ENCODE results near the gene SP100.

- TF ChIP-seq MAX (IDR thresholded peaks at IDR 0.05): no peak
- TF ChIP-seq EP300 (IDR thresholded peaks at IDR 0.05; ENCODE audit: borderline replicate concordance): no peak
- TF ChIP-seq TEAD4 (IDR thresholded peaks at IDR 0.05): no peak
Measured at GRCh38 chr2:230457073-230457768, 41.2 kb downstream of the SP100 start.

All from Ishikawa (cell line).